GM19239 (cell line): ENCODE data around the gene PYGO1.
"Not testable (repeated sequence)": the region's sequence is repeated elsewhere in the genome, so short reads cannot be mapped to it uniquely, and the experiment has no call there.

Experiments
- DNase-seq: peaks from one replicate; pipeline ENCODE4 v3.0.0; 2011; ENCODE audit warnings: low spot score; ENCODE audit not compliant: insufficient read length
- FAIRE-seq: peaks from 2 replicates; lab custom pipeline; 2011; peaks lifted over from hg19 to GRCh38; lab: Jason Lieb, UNC

Gene PYGO1

GRCh38 chr15:55514414-55514850, 73.7 kb downstream of the PYGO1 start:
- DNase-seq = no peak
- FAIRE-seq = no peak

GRCh38 chr15:55513621-55514413, 74.3 kb downstream of the PYGO1 start:
- not testable (repeated sequence) for DNase-seq

GRCh38 chr15:55513152-55513551, 75.0 kb downstream of the PYGO1 start:
- FAIRE-seq (no peak), DNase-seq (no peak)

More at GRCh38 chr15:55513621-55514413, 74.3 kb downstream of the PYGO1 start:
- FAIRE-seq = not testable (repeated sequence)

- DNase-seq (no peak), FAIRE-seq (no peak)
Observed at GRCh38 chr15:55507567-55507966, 80.6 kb downstream of the PYGO1 start.

GRCh38 chr15:55505407-55505806, 82.7 kb downstream of the PYGO1 start:
- FAIRE-seq, DNase-seq: not testable (repeated sequence)

GRCh38 chr15:55499151-55499550, 89.0 kb downstream of the PYGO1 start:
- no peak for DNase-seq
- FAIRE-seq = no peak

- DNase-seq = peak; percentile 56
- FAIRE-seq = peak; percentile 78
Observed at GRCh38 chr15:55498109-55498938, 89.8 kb downstream of the PYGO1 start.

GRCh38 chr15:55496716-55497115, 91.4 kb downstream of the PYGO1 start:
- FAIRE-seq (no peak), DNase-seq (no peak)

GRCh38 chr15:55494931-55495330, 93.2 kb downstream of the PYGO1 start:
- no peak for DNase-seq
- no peak for FAIRE-seq

GRCh38 chr15:55488952-55489600, 99.1 kb downstream of the PYGO1 start:
- DNase-seq, FAIRE-seq: not testable (repeated sequence)
